Osteocyte (in vitro differentiated cells): ENCODE measurements around the gene BBS7. TPM values are rescaled to one million over a fixed set of nuclear protein-coding genes. Genes with fewer than 3 reads are reported as not detected.

Experiments
- DNase-seq: peaks from one replicate; pipeline ENCODE4 v3.0.0; 2021; ENCODE audit warnings: mixed read lengths; ENCODE audit not compliant: unreplicated experiment; ENCODE audit errors: extremely low spot score
- H3K27ac Mint-ChIP-seq: one replicate; pipeline ENCODE4 v1.8.0; 2021; ENCODE audit warnings: mild to moderate bottlenecking, mixed read lengths; ENCODE audit not compliant: unreplicated experiment
- H3K27me3 Mint-ChIP-seq: one replicate; pipeline ENCODE4 v1.8.0; 2021; ENCODE audit warnings: mixed read lengths; ENCODE audit not compliant: unreplicated experiment
- H3K36me3 Mint-ChIP-seq: one replicate; pipeline ENCODE4 v1.8.0; 2021; ENCODE audit warnings: mixed read lengths; ENCODE audit not compliant: unreplicated experiment
- H3K4me1 Mint-ChIP-seq: one replicate; pipeline ENCODE4 v1.8.0; 2021; ENCODE audit warnings: mixed read lengths; ENCODE audit not compliant: unreplicated experiment
- H3K4me3 Mint-ChIP-seq: one replicate; pipeline ENCODE4 v1.8.0; 2021; ENCODE audit warnings: mild to moderate bottlenecking, moderate library complexity, mixed read lengths; ENCODE audit not compliant: unreplicated experiment
- H3K9me3 Mint-ChIP-seq: one replicate; pipeline ENCODE4 v1.8.0; 2021; ENCODE audit warnings: mixed read lengths; ENCODE audit not compliant: unreplicated experiment
- CTCF ChIP-seq: fragments of 200-600 bp; sonication (generic); IDR thresholded peaks from 2 replicates; pipeline ENCODE4 v1.5.0; 2021; ENCODE audit warnings: antibody characterized with exemption, mild to moderate bottlenecking, moderate library complexity
- total RNA-seq: library from RNA; stranded (reverse); gene quantifications from 2 replicates; pipeline ENCODE4 v1.2.1, GENCODE V29; 2021

BBS7 gene
- total RNA-seq, 1 donor from 2014 or later = 19.0 TPM

DNA sequence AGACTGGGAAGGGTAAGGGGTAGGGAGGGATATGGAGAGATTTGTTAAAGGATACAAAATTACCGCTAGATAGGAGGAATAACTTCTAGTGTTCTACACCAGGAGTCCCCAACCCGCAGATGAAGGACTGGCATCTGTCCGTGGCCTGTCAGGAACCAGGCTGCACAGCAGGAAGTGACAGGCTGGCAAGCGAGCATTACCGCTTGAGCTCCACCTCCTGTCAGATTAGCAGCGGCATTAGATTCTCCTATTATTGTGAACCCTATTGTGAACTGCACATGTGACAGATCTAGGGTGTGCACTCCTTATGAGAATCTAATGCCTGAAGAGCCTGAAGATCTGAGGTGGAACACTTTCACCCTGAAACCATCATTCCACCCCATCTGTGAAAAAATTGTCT lies 27.9 kb upstream of the BBS7 start:
- Mint-ChIP-seq H3K27me3 (peaks cover 48% of the 10 kb centered on the region), H3K4me3 (no peak overlapping the region), H3K9me3 (peaks cover 4% of the 10 kb centered on the region), H3K4me1 (no peaks in the 10 kb centered on the region), H3K36me3 (peaks cover 3% of the 10 kb centered on the region), H3K27ac (no peak overlapping the region)
- no peak for DNase-seq
- no peak for TF ChIP-seq CTCF

- Mint-ChIP-seq H3K27ac (no peak overlapping the region), H3K36me3 (no peaks in the 10 kb centered on the region), H3K4me3 (no peak overlapping the region), H3K9me3 (no peaks in the 10 kb centered on the region), H3K27me3 (peaks cover 58% of the 10 kb centered on the region), H3K4me1 (no peaks in the 10 kb centered on the region)
- no peak for DNase-seq
- no peak for TF ChIP-seq CTCF
These were observed 17.9 kb upstream of the BBS7 start for GRCh38 chr4:121888134-121888533.

DNA sequence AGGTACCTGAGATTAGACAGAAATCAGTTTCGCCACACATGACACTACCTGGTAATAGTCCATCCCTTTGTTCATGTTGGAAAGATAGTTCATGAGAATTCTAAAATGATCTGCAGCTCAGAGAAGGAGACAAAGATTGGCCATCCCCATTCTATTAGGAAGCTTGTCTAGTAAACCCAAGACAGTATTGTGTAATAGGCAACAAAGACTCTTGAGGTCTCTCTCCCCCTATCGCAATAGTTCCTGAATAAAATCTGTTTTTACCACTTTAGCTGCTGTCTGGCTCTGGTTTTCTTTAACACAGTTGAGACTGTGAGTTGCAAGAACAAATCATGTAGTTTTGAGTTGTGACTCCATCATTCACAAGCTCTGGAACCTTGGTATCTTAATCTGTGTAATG lies 14.8 kb upstream of the BBS7 start:
- no peak for DNase-seq
- H3K27ac Mint-ChIP-seq = no peak overlapping the region
- H3K4me1 Mint-ChIP-seq = no peaks in the 10 kb centered on the region
- no peak overlapping the region for H3K4me3 Mint-ChIP-seq
- no peaks in the 10 kb centered on the region for H3K9me3 Mint-ChIP-seq
- no peak for TF ChIP-seq CTCF
- peaks cover 63% of the 10 kb centered on the region for H3K27me3 Mint-ChIP-seq
- H3K36me3 Mint-ChIP-seq = no peaks in the 10 kb centered on the region

GRCh38 chr4:121881158-121881557 lies 10.9 kb upstream of the BBS7 start:
- Mint-ChIP-seq H3K4me3 (no peak overlapping the region), H3K4me1 (no peaks in the 10 kb centered on the region), H3K27me3 (peaks cover 60% of the 10 kb centered on the region), H3K36me3 (no peaks in the 10 kb centered on the region), H3K9me3 (no peaks in the 10 kb centered on the region), H3K27ac (no peak overlapping the region)
- no peak for TF ChIP-seq CTCF
- no peak for DNase-seq

DNA sequence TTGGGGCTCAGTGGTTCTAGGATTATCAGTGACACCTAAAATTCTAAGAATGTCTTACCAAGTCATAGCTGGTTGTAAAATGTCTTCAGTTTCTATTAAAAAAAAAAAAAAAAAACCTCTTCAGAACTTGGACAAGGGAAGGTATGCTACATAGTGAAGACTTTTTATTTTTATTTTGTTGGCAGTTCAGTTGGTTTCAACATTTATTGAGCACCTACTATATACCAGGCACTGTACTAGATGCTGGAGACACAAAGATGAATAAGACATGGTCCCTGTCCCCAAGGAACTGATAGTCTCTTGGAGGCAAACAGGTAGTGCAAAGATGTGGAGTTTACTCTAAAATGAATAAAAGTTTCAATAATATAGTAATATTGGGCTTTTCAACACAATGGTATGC lies 8.9 kb upstream of the BBS7 start:
- H3K9me3 Mint-ChIP-seq = no peaks in the 10 kb centered on the region
- H3K4me1 Mint-ChIP-seq = no peaks in the 10 kb centered on the region
- H3K27ac Mint-ChIP-seq = no peak overlapping the region
- no peaks in the 10 kb centered on the region for H3K36me3 Mint-ChIP-seq
- no peak for TF ChIP-seq CTCF
- H3K4me3 Mint-ChIP-seq = no peak overlapping the region
- peaks cover 43% of the 10 kb centered on the region for H3K27me3 Mint-ChIP-seq
- no peak for DNase-seq
